NCI-H1105 (cell line): ENCODE results near the gene LRRC49.
"Not testable (repeated sequence)": the region's sequence is repeated elsewhere in the genome, so short reads cannot be mapped to it uniquely, and the experiment has no call there.

Source experiments
- DNase-seq: peaks from one replicate; lab custom pipeline; 2025; lab: John Stamatoyannopoulos, UW

Gene LRRC49

DNA sequence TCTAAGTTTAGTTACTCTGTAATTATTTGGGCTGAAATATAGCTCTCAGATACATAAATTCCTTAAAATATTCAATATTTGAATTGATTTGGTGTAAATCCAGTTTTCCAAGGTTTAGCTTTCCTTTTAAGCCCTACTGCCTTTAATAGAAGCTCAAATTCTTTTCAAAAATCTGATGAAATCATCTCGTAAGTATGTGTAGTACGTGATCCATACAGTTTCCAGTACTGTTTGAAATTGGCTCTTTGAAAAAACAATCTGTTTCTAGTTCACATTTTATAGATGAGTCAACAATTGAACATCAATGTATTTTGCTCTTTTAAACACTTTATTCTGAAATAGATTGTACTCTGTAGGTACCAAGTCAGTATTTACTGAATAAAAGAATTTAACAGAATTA lies 84.2 kb downstream of the LRRC49 start:
- DNase-seq = no peak

DNA sequence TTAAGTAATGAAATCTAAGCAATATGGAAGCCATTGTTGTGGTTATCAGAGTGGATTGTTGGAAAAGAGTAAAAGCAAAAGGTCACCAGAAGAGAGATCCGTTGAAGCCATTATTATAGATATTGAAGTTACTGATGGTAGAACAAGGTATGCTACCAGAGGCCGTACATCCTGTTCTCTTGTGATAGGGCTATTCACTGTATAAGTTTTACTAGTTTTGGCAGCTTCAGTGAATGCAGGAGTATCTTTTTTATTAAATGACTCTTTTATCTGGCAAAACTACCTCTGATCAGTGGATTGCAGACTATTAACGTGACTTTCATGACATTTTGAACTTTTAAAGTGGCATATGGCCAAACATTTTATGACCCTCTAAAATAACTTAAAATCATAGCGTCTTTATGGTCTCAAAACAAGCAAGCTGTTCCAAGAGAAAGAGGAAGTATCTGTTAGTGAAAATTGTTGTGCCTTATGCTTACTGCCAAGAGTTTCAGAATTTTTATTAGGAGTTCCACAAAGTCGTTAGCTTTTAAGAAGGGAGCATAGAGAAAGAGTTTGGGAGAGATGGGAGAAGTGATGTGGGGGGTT lies 102.9 kb downstream of the LRRC49 start:
- DNase-seq = no peak

- DNase-seq = no peak
Measured at GRCh38 chr15:70998319-70998718, 105.7 kb downstream of the LRRC49 start.

DNA sequence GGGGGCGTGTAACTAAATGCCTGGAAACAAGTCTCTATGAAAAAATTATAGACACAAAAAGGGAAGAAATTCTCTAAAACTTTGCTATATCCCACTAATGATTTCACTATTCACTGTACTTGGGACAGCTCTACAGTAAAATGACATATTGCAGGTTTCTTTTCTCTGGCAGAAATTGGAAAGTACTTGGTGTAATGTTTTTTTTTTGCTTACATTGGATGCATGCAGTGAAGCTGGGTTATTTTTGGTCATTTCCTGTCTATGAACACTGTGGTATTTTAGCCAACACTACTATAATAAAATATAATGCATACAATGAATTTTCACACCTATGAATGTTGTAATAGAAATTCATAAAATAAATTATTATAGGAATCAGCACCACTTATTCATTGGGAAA lies 109.7 kb downstream of the LRRC49 start:
- DNase-seq = no peak

- DNase-seq = no peak
Measured at GRCh38 chr15:71003319-71003718, 110.7 kb downstream of the LRRC49 start.

- DNase-seq = not testable (repeated sequence)
Measured at GRCh38 chr15:71004506-71004905, 111.9 kb downstream of the LRRC49 start.

GRCh38 chr15:71005895-71006294 lies 113.3 kb downstream of the LRRC49 start:
- no peak for DNase-seq

GRCh38 chr15:71008250-71008870 lies 115.7 kb downstream of the LRRC49 start:
- DNase-seq = no peak

DNA sequence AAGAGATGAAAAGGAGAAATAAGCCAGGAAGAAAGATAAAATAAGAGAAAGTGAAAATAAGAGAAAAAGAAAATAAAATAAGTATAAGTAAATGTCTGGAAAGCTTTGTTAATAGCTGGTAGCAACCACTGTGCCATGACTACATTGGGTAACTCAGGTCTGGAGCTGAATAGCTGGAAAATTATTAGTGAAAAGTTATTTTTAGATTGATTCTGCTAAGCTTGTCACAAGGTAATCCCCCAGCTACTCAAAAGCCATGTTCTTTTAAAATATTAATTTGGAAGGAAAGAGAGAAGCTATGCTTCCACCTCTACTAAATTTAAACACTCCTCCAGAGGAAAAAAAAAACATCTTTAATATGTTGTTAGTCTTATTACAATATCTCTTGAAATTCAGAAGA lies 117.8 kb downstream of the LRRC49 start:
- no peak for DNase-seq

- no peak for DNase-seq
Measured at GRCh38 chr15:71010997-71011396, 118.4 kb downstream of the LRRC49 start.

- no peak for DNase-seq
Measured at GRCh38 chr15:71011503-71012155, 119.0 kb downstream of the LRRC49 start.

- DNase-seq = no peak
Measured at GRCh38 chr15:71013446-71013845, 120.8 kb downstream of the LRRC49 start.

DNA sequence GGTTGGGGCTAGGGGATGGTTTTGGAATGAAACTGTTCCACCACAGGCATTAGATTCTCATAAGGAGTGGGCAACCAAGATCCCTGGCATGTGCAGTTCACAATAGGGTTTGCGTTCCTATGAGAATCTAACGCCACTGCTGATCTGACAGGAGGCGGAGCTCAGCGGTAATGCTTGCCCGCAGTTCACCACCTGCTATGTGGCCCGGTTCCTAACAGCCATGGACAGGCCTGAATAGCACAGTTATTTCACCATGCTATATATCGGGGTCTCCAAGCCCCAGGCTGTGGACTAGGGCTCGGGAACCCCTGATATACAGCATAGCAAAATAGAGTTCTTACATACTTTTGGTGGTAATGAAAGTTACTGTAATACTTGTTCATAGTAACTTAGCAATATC lies 122.7 kb downstream of the LRRC49 start:
- no peak for DNase-seq

GRCh38 chr15:71031232-71031631 lies 138.6 kb downstream of the LRRC49 start:
- not testable (repeated sequence) for DNase-seq

- not testable (repeated sequence) for DNase-seq
Measured at GRCh38 chr15:71035478-71035877, 142.9 kb downstream of the LRRC49 start.

DNA sequence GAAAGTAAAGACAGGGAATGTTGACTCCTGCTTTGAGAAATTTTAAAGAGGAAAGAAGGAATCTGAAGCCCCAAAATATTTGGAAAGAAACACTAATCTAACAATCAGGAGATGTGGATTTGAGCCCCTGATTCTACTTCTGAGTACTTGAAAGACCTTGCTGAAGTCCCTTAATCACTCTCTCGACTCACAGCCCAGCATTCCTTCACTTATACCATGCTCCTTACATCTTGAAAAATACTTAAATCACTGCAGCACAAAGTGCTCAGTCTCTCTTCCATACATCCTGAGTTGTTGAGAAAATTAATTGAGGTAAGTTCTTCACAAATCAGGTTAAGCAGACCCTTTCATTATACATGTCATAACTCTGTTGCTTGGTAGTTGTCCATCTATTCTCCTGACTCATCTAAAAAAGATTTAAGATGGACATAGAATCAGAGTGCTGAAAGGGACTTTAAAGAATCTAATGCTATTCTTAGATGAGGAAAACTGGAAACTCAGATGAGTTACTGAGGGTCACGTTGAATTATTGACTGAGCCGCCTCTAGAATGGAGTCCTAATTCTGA lies 149.8 kb downstream of the LRRC49 start:
- no peak for DNase-seq

DNA sequence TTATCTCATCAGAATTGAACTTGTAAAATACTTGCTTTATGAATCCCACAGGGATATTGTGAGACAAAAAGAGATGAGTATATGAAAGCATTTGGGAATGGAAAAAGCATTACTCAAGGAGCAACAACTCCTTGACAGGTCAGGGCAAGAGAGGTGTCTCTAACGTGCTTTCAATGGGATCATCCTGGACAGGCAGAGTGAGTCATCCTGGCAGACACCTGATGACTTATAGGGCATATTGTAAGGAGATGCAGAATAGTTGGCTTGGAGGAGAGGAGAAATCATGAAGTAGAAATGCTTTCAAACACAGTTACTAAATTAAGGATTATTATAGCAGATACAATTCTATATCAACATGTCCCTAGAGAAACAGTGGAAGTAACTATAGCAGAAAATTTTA lies 150.7 kb downstream of the LRRC49 start:
- DNase-seq = no peak

- no peak for DNase-seq
Measured at GRCh38 chr15:71044006-71044405, 151.4 kb downstream of the LRRC49 start.

DNA sequence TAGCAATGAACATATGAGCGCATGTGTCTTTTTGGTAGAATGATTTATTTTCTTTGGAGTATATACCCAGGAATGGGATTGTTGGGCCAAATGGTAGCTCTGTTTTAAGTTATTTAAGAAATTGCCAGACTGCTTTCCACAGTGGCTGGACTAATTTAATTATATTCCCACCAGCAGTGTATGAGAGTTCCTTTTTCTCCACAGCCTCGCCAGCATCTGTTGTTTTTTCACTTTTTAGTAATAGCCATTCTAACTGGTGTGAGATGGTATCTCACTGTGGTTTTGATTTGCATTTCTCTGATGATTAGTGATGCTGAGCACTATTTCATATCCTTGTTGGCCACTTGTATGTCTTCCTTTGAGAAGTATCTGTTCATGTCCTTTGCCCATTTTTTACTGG lies 153.5 kb downstream of the LRRC49 start:
- DNase-seq = not testable (repeated sequence)

DNA sequence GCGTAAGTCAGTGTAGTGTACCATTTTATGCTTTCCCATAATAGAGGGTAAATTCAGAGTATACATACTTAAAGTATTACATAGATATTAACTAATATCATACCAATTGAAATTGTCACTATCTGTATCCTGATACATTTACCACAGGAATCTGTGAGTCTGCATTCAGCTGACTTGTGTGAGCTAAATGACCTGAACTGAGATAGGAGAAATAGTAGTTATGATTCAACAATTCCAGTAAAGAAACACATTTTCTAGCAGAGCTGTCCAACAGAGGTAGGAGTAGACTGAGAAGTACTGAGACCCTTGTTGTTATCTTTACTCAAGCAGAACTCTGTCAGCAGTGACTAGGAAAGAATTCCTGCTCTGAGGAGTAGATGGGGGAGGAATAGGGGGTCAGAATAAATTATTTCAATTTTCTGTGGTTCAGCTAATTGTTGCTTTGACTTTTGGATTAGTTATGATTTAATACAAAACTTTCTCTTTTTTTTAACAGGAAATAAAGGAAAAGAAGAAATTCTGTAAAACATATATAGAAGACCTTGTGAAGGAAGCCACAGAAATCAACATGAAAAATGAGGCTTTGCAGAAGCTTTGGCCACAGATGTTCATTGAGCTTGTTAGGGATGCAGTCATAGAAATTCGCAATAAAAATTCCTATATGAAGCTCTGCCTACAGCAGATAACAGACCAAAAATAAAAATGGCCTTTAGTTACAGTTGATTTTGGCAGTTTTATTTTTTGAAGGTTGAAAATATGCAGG lies 156.5 kb downstream of the LRRC49 start:
- DNase-seq = no peak

DNA sequence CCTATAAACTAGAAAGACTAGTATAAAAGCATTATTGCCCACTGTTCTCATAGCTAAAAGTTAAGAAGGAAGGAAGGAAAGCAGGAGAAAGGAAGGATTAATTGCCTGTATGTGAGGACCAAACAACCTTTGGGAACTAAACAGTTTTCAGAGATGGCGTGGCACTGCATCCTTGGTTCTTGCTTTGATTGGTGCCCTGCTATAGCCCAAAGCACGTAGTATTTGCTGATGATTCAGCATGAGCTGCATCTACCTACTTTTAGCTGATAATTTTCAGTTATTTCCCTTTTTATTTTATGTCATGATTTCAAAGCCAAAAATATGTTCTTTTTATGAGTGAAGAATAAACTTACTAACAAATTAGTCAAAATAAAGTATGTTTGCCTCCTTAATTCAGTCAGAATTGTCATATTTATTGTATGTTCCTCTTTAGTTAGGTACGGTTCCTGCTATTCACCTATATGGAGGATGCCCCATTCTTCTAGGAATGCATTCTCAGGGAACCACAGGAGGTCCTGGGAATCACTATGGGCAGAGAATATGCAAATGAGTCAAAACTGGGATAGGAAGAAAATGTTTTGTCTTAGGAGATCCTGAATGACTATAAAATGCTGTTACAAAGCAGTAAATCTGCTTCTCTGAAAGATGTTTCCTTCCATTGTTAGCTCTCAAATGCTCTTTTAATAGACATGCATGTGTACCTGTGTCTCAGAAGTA lies 157.2 kb downstream of the LRRC49 start:
- no peak for DNase-seq

DNA sequence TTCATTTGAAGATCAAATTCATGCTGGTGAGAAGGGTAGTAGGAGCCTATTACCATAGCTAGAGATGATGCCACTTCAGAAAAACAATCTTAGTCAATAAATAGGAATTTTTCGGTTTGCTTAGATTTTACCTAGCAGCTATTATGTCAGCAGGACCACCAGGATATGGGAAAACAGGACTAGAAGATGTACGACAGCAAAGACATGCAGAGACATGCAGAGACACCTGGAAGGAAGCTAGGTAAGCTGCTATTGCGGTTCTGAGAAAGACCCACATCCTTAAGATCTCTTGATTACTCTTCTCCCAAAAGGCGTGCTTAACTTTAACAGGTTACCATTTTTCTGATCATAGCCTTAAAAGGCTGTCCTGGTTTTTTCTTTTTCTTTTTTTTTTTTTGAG lies 157.8 kb downstream of the LRRC49 start:
- no peak for DNase-seq
